ENCODE results near the gene HBZ.
"Not testable (repeated sequence)": the region's sequence is repeated elsewhere in the genome, so short reads cannot be mapped to it uniquely, and the experiment has no call there.

The HBZ gene

DNA sequence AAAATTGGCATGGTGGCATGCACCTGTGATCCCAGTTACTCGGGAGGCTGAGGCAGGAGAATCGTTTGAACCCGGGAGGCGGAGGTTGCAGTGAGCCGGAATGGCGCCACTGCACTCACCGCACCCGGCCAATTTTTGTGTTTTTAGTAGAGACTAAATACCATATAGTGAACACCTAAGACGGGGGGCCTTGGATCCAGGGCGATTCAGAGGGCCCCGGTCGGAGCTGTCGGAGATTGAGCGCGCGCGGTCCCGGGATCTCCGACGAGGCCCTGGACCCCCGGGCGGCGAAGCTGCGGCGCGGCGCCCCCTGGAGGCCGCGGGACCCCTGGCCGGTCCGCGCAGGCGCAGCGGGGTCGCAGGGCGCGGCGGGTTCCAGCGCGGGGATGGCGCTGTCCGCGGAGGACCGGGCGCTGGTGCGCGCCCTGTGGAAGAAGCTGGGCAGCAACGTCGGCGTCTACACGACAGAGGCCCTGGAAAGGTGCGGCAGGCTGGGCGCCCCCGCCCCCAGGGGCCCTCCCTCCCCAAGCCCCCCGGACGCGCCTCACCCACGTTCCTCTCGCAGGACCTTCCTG lies 27.7 kb downstream of the HBZ start, which contains the start of gene HBQ1:
TSS of gene HBQ1 (plus strand) at position 359 of the 575 bp plus-strand sequence. CDS start at position 387, 28 bp downstream.
- DNase-seq (ENCODE audit: low read depth) = peak; percentile 15

DNA sequence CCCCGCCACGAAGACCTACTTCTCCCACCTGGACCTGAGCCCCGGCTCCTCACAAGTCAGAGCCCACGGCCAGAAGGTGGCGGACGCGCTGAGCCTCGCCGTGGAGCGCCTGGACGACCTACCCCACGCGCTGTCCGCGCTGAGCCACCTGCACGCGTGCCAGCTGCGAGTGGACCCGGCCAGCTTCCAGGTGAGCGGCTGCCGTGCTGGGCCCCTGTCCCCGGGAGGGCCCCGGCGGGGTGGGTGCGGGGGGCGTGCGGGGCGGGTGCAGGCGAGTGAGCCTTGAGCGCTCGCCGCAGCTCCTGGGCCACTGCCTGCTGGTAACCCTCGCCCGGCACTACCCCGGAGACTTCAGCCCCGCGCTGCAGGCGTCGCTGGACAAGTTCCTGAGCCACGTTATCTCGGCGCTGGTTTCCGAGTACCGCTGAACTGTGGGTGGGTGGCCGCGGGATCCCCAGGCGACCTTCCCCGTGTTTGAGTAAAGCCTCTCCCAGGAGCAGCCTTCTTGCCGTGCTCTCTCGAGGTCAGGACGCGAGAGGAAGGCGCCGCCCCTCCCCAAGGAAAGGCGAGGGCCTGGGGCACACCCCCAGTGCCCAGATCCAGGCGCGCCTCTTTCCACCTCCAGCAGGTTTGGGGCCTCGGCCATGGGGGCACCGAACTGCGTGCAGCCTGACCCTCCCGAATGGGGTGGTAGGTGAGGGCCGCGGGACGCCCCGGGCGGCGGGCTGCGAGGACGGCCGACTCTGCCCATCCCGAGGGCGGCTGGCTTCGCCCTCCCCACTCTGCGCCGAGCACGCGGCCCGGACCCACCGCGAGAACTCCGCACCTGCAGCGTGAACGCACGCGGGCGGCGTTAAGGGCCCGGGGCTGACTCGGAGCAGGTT lies 28.5 kb downstream of the HBZ start:
- peak; percentile 56 for DNase-seq (ENCODE audit: low read depth)

DNA sequence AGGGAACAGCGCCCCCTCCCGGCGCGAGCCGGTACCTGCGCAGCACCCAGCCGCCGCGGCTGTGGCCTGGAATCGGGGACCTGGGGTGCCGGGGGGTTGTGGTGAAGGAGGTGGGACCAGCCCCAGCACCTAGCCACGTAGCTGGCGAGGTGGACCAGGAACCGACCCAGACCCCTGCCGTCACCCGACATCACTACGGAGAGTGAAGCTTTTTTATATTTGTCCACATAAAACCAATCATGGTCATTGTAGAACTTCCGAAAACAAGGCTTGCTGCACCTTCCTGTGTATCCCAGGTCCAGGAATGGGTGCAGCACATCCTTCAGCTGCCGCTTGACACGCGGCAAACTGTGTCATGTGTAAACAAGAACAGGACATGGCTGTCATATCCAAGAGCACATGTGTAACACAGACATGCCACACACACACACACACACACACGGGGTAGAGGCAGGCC lies 29.1 kb downstream of the HBZ start:
- peak; percentile 7 for DNase-seq (ENCODE audit: low read depth)

DNA sequence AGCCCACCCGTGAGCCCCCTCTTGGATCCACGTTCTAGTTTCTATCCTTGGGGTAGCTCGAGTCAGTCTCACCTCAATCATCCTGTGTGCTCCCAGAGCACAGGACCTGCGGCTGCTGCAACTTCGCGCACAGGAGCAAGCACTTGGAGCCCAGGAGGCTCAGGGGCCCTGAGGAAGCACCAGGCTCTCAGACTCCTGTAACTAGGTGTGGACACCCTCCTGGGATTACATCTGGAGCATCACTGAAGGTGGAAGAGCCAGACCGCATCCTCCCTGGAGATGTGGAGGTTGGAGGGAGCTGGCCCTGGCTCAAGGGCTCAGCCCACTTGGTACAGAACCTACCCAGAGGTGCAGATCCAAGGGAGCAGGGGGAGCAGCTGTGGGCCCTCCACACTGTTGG lies 30.6 kb downstream of the HBZ start:
- DNase-seq (ENCODE audit: low read depth) = no peak

DNA sequence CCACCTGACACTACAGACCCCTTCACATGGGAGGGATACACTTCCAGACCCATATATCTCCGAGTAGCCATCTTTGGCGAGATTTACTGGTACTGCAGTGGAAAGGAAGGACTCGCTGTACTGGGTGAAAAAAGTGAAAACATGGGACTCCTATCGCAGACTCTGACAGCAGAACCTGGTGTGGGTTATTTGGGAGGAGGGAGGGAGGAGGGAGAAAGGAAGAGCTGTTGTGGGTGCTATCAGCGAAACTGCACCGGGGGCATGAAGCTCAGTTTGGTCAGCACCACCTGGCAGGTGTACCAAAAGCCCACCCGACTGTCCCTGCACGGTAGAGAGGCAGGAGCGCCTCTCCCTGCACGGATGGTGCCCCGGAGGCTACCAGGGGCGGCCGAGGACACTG lies 32.8 kb downstream of the HBZ start:
- DNase-seq (ENCODE audit: low read depth) = no peak

DNA sequence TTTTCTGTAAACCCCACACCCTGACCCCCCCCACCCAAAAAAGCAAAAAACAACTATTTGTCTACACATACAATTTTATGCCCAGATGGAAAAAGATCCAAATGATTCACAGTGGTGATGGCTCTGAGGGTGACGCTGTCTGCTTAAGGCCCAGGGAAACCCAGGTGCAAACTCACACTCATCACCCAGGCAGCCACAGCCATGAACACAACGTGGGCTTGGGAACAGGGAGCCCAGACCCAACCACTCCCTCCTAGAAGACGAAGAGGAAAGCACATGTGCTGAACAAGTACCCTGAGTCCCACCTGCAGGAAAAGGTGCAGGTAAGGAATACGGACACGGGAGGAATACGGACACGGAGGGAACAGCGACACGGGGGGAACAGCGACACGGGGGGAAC lies 33.2 kb downstream of the HBZ start:
- no peak for DNase-seq (ENCODE audit: low read depth)

DNA sequence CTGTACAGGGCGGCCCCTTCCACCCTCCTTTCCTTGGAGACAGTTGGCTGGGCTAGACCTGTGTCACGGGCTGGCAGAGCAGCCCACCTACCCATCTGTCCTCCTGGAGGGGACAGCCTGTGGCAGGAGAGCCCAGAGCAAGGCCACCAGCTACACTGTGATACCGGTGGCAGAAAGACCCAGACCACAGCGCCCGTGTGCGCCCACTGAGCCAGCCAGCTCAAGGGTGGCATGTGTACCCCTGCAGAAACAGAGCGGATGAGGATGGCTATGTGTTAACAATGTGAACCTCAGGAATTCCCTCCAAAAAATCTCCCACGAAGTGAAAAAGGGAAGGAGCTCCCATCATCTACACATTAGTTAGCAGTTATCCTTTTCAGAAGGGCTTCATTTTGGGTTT lies 34.9 kb downstream of the HBZ start:
- DNase-seq (ENCODE audit: low read depth) = no peak

DNA sequence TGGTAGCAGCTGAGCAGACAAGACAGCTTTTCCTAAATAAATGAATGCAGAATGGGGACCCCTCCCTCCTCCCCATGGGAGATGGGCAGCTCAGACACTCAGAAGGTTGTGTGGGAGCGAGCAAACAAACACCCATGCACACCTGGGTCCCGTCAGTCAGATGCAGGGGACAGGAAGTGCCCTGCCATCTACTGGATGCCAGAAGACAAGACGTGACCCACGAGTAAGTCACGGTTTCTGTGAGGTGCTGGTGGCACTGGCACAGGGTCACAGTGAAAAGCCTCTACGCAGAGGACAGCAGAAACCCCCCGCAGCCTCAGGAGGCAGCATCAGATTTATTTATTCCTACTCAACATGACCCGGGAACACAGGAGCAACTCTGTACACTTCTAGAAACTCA lies 36.2 kb downstream of the HBZ start:
- DNase-seq (ENCODE audit: low read depth) = no peak

DNA sequence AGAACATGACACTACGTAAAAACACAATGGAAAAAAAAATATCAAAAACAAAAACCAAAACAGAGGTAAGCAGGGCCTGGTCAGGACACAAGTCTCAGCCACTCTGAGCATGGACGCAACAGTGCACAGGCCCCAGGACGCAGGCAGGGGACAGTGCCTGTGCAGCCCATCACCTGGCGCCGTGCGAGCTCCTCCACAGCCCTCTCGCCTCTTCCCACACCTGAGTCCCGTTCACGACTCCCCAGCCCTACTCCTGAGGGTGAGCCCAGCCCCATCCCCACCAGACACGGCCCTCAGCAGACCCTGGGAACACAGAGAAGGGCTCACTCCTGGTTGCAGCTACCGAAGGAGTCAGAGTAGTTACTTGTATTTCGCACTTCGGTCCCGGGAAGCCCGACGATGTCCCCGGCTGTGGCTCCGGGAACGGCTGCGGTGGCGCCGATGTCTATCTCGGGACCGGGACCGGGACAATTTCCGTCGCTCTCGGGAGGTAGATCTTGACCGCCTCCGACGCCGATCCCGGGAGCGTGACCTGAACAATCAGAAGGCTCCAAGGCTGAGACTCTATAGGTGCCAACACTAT lies 37.3 kb downstream of the HBZ start:
- DNase-seq (ENCODE audit: low read depth) = no peak

DNA sequence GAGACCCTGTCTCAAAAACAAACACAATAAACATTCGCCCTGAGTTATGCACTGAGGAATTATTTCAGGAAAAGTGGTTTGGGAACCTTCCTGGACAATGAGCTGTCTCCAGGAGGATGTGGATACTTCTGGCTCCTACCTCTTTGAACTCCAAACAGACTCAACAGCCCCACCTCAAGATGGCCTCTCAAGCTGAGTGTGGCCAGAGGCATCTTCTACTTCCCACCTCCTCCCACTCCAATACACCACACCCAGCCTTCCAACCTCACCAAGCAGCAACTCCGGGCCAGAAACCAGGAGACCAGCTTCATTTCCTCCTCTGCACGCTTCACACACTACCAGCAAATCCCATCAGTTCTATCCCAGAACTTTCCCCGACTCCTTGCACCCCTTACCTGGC lies 39.4 kb downstream of the HBZ start:
- DNase-seq (ENCODE audit: low read depth) = no peak

DNA sequence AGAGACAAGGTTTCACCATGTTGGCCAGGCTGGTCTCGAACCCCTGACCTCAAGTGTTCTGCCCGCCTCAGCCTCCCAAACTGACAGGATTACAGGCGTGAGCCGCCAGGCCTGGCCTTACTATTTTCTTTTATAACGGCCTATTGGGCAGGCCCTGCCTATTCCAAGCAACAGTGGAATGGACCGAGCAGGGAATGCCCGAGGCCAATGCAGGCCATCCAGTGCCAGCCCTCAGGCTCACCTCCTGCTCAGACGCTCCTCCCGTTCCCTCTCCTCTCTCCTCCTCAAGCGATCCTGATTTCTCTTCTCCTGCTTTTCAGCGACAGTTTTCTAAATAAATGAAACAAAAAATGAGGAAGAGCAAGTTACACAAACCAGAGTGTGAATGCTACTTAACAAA lies 40.2 kb downstream of the HBZ start:
- DNase-seq (ENCODE audit: low read depth) = no peak

DNA sequence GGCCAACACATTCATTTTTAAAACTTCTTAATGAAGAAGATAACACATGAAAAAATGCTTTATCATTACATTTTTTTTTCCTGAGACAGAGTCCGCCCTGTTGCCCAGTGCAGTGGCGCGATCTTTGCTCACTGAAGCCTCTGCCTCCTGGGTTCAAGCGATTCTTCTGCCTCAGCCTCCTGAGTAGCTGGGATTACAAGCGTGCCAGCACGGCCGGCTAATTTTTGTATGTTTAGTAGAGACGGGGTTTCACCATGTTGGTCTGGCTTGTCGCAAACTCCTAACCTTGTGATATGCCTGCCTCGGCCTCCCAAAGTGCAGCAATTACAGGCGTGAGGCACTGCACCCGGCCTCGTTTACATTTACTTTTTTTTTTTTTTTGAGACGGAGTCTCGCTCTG lies 41.0 kb downstream of the HBZ start:
- DNase-seq (ENCODE audit: low read depth) = no peak

DNA sequence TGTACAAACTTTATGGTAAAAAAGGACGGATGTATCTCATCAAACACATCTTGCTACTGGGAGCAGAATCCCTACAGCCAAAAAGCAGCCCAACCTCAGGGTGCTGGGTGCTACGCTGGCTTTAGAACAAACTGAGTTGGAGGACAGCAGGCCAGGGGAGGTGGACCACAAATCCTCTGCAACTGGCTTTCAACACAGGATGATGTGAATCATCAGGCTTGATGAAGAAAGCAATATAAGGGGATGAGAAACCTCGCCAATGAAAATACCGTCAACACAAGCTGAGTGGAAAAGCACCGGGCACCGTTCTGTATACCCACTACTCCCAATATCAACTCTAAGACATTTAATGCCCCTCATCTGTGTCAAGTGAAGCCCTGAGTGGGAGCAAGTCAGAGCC lies 42.1 kb downstream of the HBZ start:
- no peak for DNase-seq (ENCODE audit: low read depth)

DNA sequence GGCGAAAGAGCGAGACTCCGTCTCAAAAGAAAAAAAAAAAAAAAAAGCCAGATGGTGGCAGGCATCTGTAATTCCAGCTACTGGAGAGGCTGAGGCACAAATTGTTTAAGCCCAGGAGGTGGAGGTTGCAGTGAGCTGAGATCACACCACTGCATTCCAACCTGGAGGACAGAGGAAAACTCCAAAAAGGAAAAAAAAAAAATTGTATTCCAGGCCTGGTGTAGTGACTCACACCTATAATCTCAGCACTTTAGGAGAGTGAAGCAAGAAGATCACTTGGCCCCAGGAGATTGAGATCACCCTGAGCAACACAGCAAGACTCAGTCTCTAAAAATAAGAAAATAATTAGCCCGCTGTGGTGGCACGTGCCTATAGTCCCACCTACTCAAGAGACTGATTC lies 47.9 kb downstream of the HBZ start:
- DNase-seq (ENCODE audit: low read depth) = peak; percentile 76

DNA sequence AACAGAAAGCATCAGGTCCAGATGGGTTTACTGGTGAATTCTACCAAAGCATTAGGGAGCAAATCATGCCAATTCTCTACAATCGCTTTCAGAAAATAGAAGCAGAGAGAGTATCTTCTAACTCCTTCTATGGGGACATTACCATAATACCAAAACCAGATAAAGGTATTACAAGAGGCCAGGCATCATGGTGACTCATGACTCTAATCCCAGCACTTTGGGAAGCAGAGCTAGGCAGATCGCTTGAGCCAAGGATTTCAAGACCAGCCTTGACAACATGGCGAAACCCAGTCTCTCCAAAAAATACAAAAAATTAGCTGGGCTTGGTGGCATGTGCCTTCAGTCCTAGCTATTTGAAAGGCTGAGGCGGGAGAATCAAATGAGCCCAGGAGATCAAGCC lies 50.8 kb downstream of the HBZ start:
- no peak for DNase-seq (ENCODE audit: low read depth)

DNA sequence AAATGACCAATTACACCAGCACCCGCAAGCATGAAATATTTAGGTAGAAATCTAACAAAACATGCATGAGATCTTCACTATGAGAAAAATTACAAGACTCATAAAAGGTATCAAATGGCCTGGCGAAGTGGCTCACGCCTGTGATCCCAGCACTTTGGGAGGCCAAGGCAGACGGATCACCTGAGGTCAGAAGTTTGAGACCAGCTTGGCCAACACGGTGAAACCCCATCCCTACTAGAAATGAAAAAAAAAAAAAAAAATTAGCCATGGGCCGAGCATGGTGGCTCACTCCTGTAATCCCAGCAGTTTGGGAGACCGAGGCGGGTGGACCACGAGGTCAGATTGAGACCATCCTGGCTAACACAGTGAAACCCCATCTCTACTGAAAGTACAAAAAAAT lies 51.6 kb downstream of the HBZ start:
- not testable (repeated sequence) for DNase-seq (ENCODE audit: low read depth)

Measured in EH (cell line).